HCT116 (cell line): Measurements from ENCODE around the gene PPFIBP1.

Source experiments
- EZH2 ChIP-seq: fragments of 200-600 bp; sonication (generic); IDR thresholded peaks from 2 replicates; pipeline ENCODE4 v1.6.1; 2017; ENCODE audit warnings: antibody characterized with exemption, mixed run types
- JUND ChIP-seq: IDR thresholded peaks from 2 replicates; pipeline ENCODE4 v1.6.1; 2012
- REST ChIP-seq: IDR thresholded peaks from 2 replicates; pipeline ENCODE4 v1.6.1; 2012; ENCODE audit warnings: low read depth

- no peak for TF ChIP-seq JUND
- no peak for TF ChIP-seq EZH2
- TF ChIP-seq REST = no peak
Observed at GRCh38 chr12:27499377-27499776, 24.6 kb upstream of the PPFIBP1 start.
